Measurements from ENCODE around the gene ZMYND15. TPM values are rescaled to one million over a fixed set of nuclear protein-coding genes. Genes with fewer than 3 reads are reported as not detected.

The ZMYND15 gene
- total and polyA plus RNA-seq, 2 donors (not counting 3 experiments of a cell fraction or from before 2014, with no cell fraction given), result 0.12 to 0.44 TPM

- Histone ChIP-seq H3K79me2 (ENCODE audit: control insufficient read depth, insufficient read depth, low read length) (no peaks in the 10 kb centered on the region), H3K4me3 (replicated peaks in 1 of 3; ENCODE audit: insufficient read depth in 1 of 3, low read depth in 1 of 3, low read length in 3 of 3) (no peak overlapping the region), H4K20me1 (replicated peaks; ENCODE audit: control insufficient read depth, extremely low read depth, insufficient read depth, low read length) (no peaks in the 10 kb centered on the region), H3K9ac (replicated peaks; ENCODE audit: extremely low read depth, insufficient read depth, low read length) (no peak overlapping the region), H2AFZ (ENCODE audit: low read depth, low read length) (no peak overlapping the region), H3K9me1 (replicated peaks; ENCODE audit: control insufficient read depth, extremely low read depth, insufficient read depth, low read length) (no peaks in the 10 kb centered on the region), H3K27me3 (ENCODE audit: control insufficient read depth in 2 of 2, insufficient read depth in 2 of 2, low read length in 2 of 2) (no peaks in the 10 kb centered on the region), H3K27ac (ENCODE audit: insufficient read depth, low read depth, low read length) (no peak overlapping the region), H3K4me1 (ENCODE audit: control insufficient read depth, extremely low read depth, insufficient read depth, low read length) (peaks cover 18% of the 10 kb centered on the region), H3K36me3 (ENCODE audit: control insufficient read depth in 2 of 2, extremely low read depth in 1 of 2, insufficient read depth in 2 of 2, low read length in 2 of 2) (no peaks in the 10 kb centered on the region), H3K4me2 (ENCODE audit: insufficient read depth, low read length) (peak overlapping the region; percentile 80), H3K9me3 (replicated peaks; ENCODE audit: control insufficient read depth, insufficient read depth, low read length) (no peaks in the 10 kb centered on the region)
- ChIA-PET CTCF (interaction anchor here (1.4 kb wide), 1 partner anchor 192 kb away, joined by 4 read pairs; the partner anchor contains the start of gene CHRNE), POLR2A (no interaction called here)
- TF ChIP-seq MYC (IDR thresholded peaks at IDR 0.05; ENCODE audit: low read depth, low read length) (no peak), POLR2A (IDR thresholded peaks at IDR 0.05; ENCODE audit: low read depth, low read length) (no peak), GATA2 (IDR thresholded peaks at IDR 0.05; ENCODE audit: insufficient read depth, insufficient read length, low read depth, low read length) (no peak), EZH2 (IDR thresholded peaks at IDR 0.05; ENCODE audit: borderline replicate concordance, low read depth, low read length, severe bottlenecking) (no peak), MAX (IDR thresholded peaks at IDR 0.05; ENCODE audit: insufficient read depth, insufficient read length) (no peak)
- no TSS peak for BruUV-seq (replicated peaks)
- intact Hi-C loops (cut with micrococcal nuclease) (no loop called here), dilution Hi-C loops (cut with MboI; ENCODE audit: extremely low pct_ligation_motif_present, low sequenced_read_pairs) (no loop called here)
- FAIRE-seq (no peak), DNase-seq (ENCODE audit: low read depth, low spot score) (no peak)
Measured at GRCh38 chr17:4711661-4712181, 27.9 kb upstream of the ZMYND15 start.

- TF ChIP-seq POLR2A (IDR thresholded peaks at IDR 0.05; ENCODE audit: low read depth, low read length), result no peak
- no peak for TF ChIP-seq FOS (IDR thresholded peaks at IDR 0.05; ENCODE audit: borderline replicate concordance, insufficient read depth, low read length)
- TF ChIP-seq CTCF (IDR thresholded peaks at IDR 0.05; ENCODE audit: extremely low read depth in 1 of 2, insufficient read depth in 1 of 2, low read depth in 1 of 2, low read length in 2 of 2), result no peak
- TF ChIP-seq GATA2 (IDR thresholded peaks at IDR 0.05; ENCODE audit: insufficient read depth, insufficient read length, low read depth, low read length), result no peak
- TF ChIP-seq MAX (IDR thresholded peaks at IDR 0.05; ENCODE audit: insufficient read depth, insufficient read length), result no peak
- no peak for TF ChIP-seq POLR2AphosphoS5 (IDR thresholded peaks at IDR 0.05; ENCODE audit: insufficient read depth, low read depth, low read length)
- TF ChIP-seq EZH2 (IDR thresholded peaks at IDR 0.05; ENCODE audit: borderline replicate concordance, low read depth, low read length, severe bottlenecking), result no peak
- no peak for TF ChIP-seq MYC (IDR thresholded peaks at IDR 0.05; ENCODE audit: low read depth, low read length)
- TF ChIP-seq JUN (IDR thresholded peaks at IDR 0.05; ENCODE audit: borderline replicate concordance, insufficient read depth, insufficient read length, low read depth), result no peak
- Histone ChIP-seq H4K20me1 (replicated peaks; ENCODE audit: control insufficient read depth, extremely low read depth, insufficient read depth, low read length) (no peaks in the 10 kb centered on the region), H3K27ac (ENCODE audit: insufficient read depth, low read depth, low read length) (no peak overlapping the region), H3K4me2 (ENCODE audit: insufficient read depth, low read length) (no peak overlapping the region), H3K36me3 (ENCODE audit: control insufficient read depth in 2 of 2, extremely low read depth in 1 of 2, insufficient read depth in 2 of 2, low read length in 2 of 2) (peaks cover 0 to 2% of the 10 kb centered on the region in 2 experiments), H3K79me2 (ENCODE audit: control insufficient read depth, insufficient read depth, low read length) (no peaks in the 10 kb centered on the region), H3K9ac (replicated peaks; ENCODE audit: extremely low read depth, insufficient read depth, low read length) (no peak overlapping the region), H3K9me1 (replicated peaks; ENCODE audit: control insufficient read depth, extremely low read depth, insufficient read depth, low read length) (no peaks in the 10 kb centered on the region), H3K27me3 (ENCODE audit: control insufficient read depth in 2 of 2, insufficient read depth in 2 of 2, low read length in 2 of 2) (no peaks in the 10 kb centered on the region), H3K4me1 (ENCODE audit: control insufficient read depth, extremely low read depth, insufficient read depth, low read length) (peaks cover 18% of the 10 kb centered on the region), H3K9me3 (replicated peaks; ENCODE audit: control insufficient read depth, insufficient read depth, low read length) (no peaks in the 10 kb centered on the region), H3K4me3 (replicated peaks in 1 of 3; ENCODE audit: insufficient read depth in 1 of 3, low read depth in 1 of 3, low read length in 3 of 3) (no peak overlapping the region), H2AFZ (ENCODE audit: low read depth, low read length) (no peak overlapping the region)
- no peak for FAIRE-seq
- DNase-seq (ENCODE audit: low read depth, low spot score), result no peak
- dilution Hi-C loops (cut with MboI; ENCODE audit: extremely low pct_ligation_motif_present, low sequenced_read_pairs) (no loop called here), intact Hi-C loops (cut with micrococcal nuclease) (no loop called here)
- POLR2A ChIA-PET, result no interaction called here
- CTCF ChIA-PET, result interaction anchor here (1.4 kb wide), 1 partner anchor 191 kb away, joined by 4 read pairs; the partner anchor contains the start of gene CHRNE
- no TSS peak for BruUV-seq (replicated peaks)
Measured at GRCh38 chr17:4712526-4712925, 27.1 kb upstream of the ZMYND15 start.
